WTC11 (cell line): ENCODE results near the gene RAPH1.

Source experiments
- CTCF ChIP-seq: fragments of 200-600 bp; IDR thresholded peaks from 2 replicates; pipeline ENCODE4 v1.8.0; 2022; ENCODE audit warnings: antibody characterized with exemption
- ZBTB21 ChIP-seq: sonication (generic); formaldehyde crosslinking; IDR thresholded peaks from 2 replicates; pipeline ENCODE4 v1.8.1; 2023; ENCODE audit warnings: mild to moderate bottlenecking, missing genetic modification reagents, borderline replicate concordance
- ZNF138 ChIP-seq: sonication (generic); formaldehyde crosslinking; conservative IDR thresholded peaks from 2 replicates; pipeline ENCODE4 v1.8.1; 2022; ENCODE audit warnings: mild to moderate bottlenecking, moderate library complexity, missing genetic modification reagents

GRCh38 chr2:203583084-203583695 is 48.1 kb upstream of the RAPH1 start:
- no peak for TF ChIP-seq CTCF
- no peak for TF ChIP-seq ZNF138 (CRISPR knock-in tag)
- no peak for TF ChIP-seq ZBTB21 (CRISPR knock-in tag)
